ENCODE measurements around the gene HDAC9. TPM values are rescaled to one million over a fixed set of nuclear protein-coding genes. Genes with fewer than 3 reads are reported as not detected.

Gene HDAC9
- total and polyA plus RNA-seq, 2 donors, result 4.8 to 12.2 TPM

DNA sequence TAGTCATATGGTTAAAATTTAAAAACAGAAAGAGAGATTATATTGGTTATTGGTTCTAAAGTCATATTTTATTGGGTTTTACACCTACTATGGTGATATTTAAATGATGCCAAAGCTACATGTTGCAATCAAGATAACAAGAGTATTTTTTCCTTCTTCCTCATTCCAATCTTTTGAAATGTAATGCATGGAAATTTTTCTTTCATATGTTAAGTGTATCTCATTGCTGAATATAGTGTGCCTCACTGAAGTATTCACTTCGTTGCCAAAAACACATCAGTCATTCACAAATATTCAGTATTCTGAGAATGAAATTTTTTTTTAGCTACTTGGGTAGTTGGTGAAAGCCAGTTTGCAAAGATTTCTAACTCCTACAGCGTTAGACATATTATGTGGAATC, 19.5 kb downstream of the HDAC9 start:
- WGBS, result 94% methylated on average over 2 of the region's 2 CpGs
- Histone ChIP-seq H3K4me3 (ENCODE audit: low read length in 2 of 2) (no peak overlapping the region), H3K4me1 (ENCODE audit: control insufficient read depth in 2 of 2, insufficient read depth in 2 of 2, low read length in 2 of 2) (no peaks in the 10 kb centered on the region), H3K27me3 (ENCODE audit: control insufficient read depth in 2 of 2, insufficient read depth in 1 of 2, low read length in 1 of 2) (no peaks in the 10 kb centered on the region), H3K36me3 (ENCODE audit: control insufficient read depth in 2 of 2, insufficient read depth in 2 of 2, low read length in 1 of 2) (no peaks in the 10 kb centered on the region), H3K9me3 (ENCODE audit: control insufficient read depth in 2 of 2, insufficient read depth in 1 of 2, low read length in 1 of 2) (no peaks in the 10 kb centered on the region), H3K27ac (ENCODE audit: low read depth in 1 of 2, low read length in 1 of 2) (no peak overlapping the region)
- DNase-seq (ENCODE audit: low read depth in 6 of 9, low spot score in 9 of 9), result no peak

GRCh38 chr7:18517646-18518045, 22.1 kb downstream of the HDAC9 start:
- no peak for DNase-seq (ENCODE audit: low read depth in 6 of 9, low spot score in 9 of 9)
- Histone ChIP-seq H3K9me3 (ENCODE audit: control insufficient read depth in 2 of 2, insufficient read depth in 1 of 2, low read length in 1 of 2) (no peaks in the 10 kb centered on the region), H3K4me3 (ENCODE audit: low read length in 2 of 2) (no peak overlapping the region), H3K36me3 (ENCODE audit: control insufficient read depth in 2 of 2, insufficient read depth in 2 of 2, low read length in 1 of 2) (no peaks in the 10 kb centered on the region), H3K27me3 (ENCODE audit: control insufficient read depth in 2 of 2, insufficient read depth in 1 of 2, low read length in 1 of 2) (no peaks in the 10 kb centered on the region), H3K4me1 (ENCODE audit: control insufficient read depth in 2 of 2, insufficient read depth in 2 of 2, low read length in 2 of 2) (no peaks in the 10 kb centered on the region), H3K27ac (ENCODE audit: low read depth in 1 of 2, low read length in 1 of 2) (no peak overlapping the region)
- 91% methylated on average over 2 of the region's 2 CpGs for WGBS

GRCh38 chr7:18518555-18518954, 23.0 kb downstream of the HDAC9 start:
- Histone ChIP-seq H3K27ac (ENCODE audit: low read depth in 1 of 2, low read length in 1 of 2) (no peak overlapping the region), H3K9me3 (ENCODE audit: control insufficient read depth in 2 of 2, insufficient read depth in 1 of 2, low read length in 1 of 2) (no peaks in the 10 kb centered on the region), H3K4me3 (ENCODE audit: low read length in 2 of 2) (no peak overlapping the region), H3K27me3 (ENCODE audit: control insufficient read depth in 2 of 2, insufficient read depth in 1 of 2, low read length in 1 of 2) (no peaks in the 10 kb centered on the region), H3K36me3 (ENCODE audit: control insufficient read depth in 2 of 2, insufficient read depth in 2 of 2, low read length in 1 of 2) (no peaks in the 10 kb centered on the region), H3K4me1 (ENCODE audit: control insufficient read depth in 2 of 2, insufficient read depth in 2 of 2, low read length in 2 of 2) (no peaks in the 10 kb centered on the region)
- no peak for DNase-seq (ENCODE audit: low read depth in 6 of 9, low spot score in 9 of 9)
- 96% methylated on average over 6 of the region's 6 CpGs for WGBS

GRCh38 chr7:18520450-18521235, 25.1 kb downstream of the HDAC9 start:
- Histone ChIP-seq H3K27ac (ENCODE audit: low read depth in 1 of 2, low read length in 1 of 2) (no peak overlapping the region), H3K4me3 (ENCODE audit: low read length in 2 of 2) (no peak overlapping the region), H3K36me3 (ENCODE audit: control insufficient read depth in 2 of 2, insufficient read depth in 2 of 2, low read length in 1 of 2) (no peaks in the 10 kb centered on the region), H3K27me3 (ENCODE audit: control insufficient read depth in 2 of 2, insufficient read depth in 1 of 2, low read length in 1 of 2) (no peaks in the 10 kb centered on the region), H3K9me3 (ENCODE audit: control insufficient read depth in 2 of 2, insufficient read depth in 1 of 2, low read length in 1 of 2) (no peaks in the 10 kb centered on the region), H3K4me1 (ENCODE audit: control insufficient read depth in 2 of 2, insufficient read depth in 2 of 2, low read length in 2 of 2) (no peaks in the 10 kb centered on the region)
- no peak for DNase-seq (ENCODE audit: low read depth in 6 of 9, low spot score in 9 of 9)
- 93% methylated on average over 5 of the region's 5 CpGs for WGBS

- H3K4me3 ChIP-seq (ENCODE audit: low read length in 2 of 2), result no peak overlapping the region
- no peaks in the 10 kb centered on the region for H3K9me3 ChIP-seq (ENCODE audit: control insufficient read depth in 2 of 2, insufficient read depth in 1 of 2, low read length in 1 of 2)
- 92% methylated on average over 3 of the region's 3 CpGs for WGBS
- H3K36me3 ChIP-seq (ENCODE audit: control insufficient read depth in 2 of 2, insufficient read depth in 2 of 2, low read length in 1 of 2), result no peaks in the 10 kb centered on the region
- no peak for DNase-seq (ENCODE audit: low read depth in 6 of 9, low spot score in 9 of 9)
- no peak overlapping the region for H3K27ac ChIP-seq (ENCODE audit: low read depth in 1 of 2, low read length in 1 of 2)
- no peaks in the 10 kb centered on the region for H3K27me3 ChIP-seq (ENCODE audit: control insufficient read depth in 2 of 2, insufficient read depth in 1 of 2, low read length in 1 of 2)
- no peaks in the 10 kb centered on the region for H3K4me1 ChIP-seq (ENCODE audit: control insufficient read depth in 2 of 2, insufficient read depth in 2 of 2, low read length in 2 of 2)
Observed at GRCh38 chr7:18521236-18521589, 25.7 kb downstream of the HDAC9 start.

GRCh38 chr7:18521945-18522566, 26.5 kb downstream of the HDAC9 start:
- DNase-seq (ENCODE audit: low read depth in 6 of 9, low spot score in 9 of 9), result no peak
- no peaks in the 10 kb centered on the region for H3K27me3 ChIP-seq (ENCODE audit: control insufficient read depth in 2 of 2, insufficient read depth in 1 of 2, low read length in 1 of 2)
- WGBS, result 92% methylated on average over 5 of the region's 5 CpGs

GRCh38 chr7:18524248-18524647, 28.7 kb downstream of the HDAC9 start:
- 96% methylated on average over 3 of the region's 3 CpGs for WGBS
- H3K27ac ChIP-seq (ENCODE audit: low read depth in 1 of 2, low read length in 1 of 2), result no peak overlapping the region

More at GRCh38 chr7:18521945-18522566, 26.5 kb downstream of the HDAC9 start:
- Histone ChIP-seq H3K4me3 (ENCODE audit: low read length in 2 of 2) (no peak overlapping the region), H3K27ac (ENCODE audit: low read depth in 1 of 2, low read length in 1 of 2) (no peak overlapping the region), H3K36me3 (ENCODE audit: control insufficient read depth in 2 of 2, insufficient read depth in 2 of 2, low read length in 1 of 2) (no peaks in the 10 kb centered on the region), H3K9me3 (ENCODE audit: control insufficient read depth in 2 of 2, insufficient read depth in 1 of 2, low read length in 1 of 2) (no peaks in the 10 kb centered on the region), H3K4me1 (ENCODE audit: control insufficient read depth in 2 of 2, insufficient read depth in 2 of 2, low read length in 2 of 2) (no peaks in the 10 kb centered on the region)

DNA sequence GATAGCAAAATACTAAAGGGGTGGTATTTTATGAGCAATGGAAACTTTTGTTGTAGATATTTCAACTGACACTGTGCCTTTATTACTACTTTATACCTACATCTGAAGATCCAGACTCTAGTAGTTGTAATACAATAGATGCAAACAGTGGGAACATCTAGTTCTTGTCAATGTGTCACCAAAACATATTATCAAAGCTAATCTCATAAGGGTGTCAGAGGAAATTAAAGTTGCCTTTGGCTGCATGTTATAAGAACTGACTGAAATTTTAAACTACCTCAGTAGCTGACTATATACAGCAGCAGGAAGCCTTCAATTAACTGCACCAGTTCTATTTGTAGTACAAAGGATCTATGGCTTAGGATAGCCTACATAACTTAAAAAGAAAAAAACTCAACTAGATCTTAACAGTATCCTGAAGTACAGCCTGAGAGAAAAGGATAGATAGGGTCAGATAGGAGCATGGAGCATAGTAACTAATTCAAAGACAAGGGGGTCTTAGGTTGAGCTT, 30.9 kb downstream of the HDAC9 start:
- Histone ChIP-seq H3K4me3 (ENCODE audit: low read length in 2 of 2) (no peak overlapping the region), H3K4me1 (ENCODE audit: control insufficient read depth in 2 of 2, insufficient read depth in 2 of 2, low read length in 2 of 2) (no peaks in the 10 kb centered on the region), H3K9me3 (ENCODE audit: control insufficient read depth in 2 of 2, insufficient read depth in 1 of 2, low read length in 1 of 2) (no peaks in the 10 kb centered on the region), H3K27me3 (ENCODE audit: control insufficient read depth in 2 of 2, insufficient read depth in 1 of 2, low read length in 1 of 2) (no peaks in the 10 kb centered on the region), H3K36me3 (ENCODE audit: control insufficient read depth in 2 of 2, insufficient read depth in 2 of 2, low read length in 1 of 2) (no peaks in the 10 kb centered on the region), H3K27ac (ENCODE audit: low read depth in 1 of 2, low read length in 1 of 2) (no peak overlapping the region)
- DNase-seq (ENCODE audit: low read depth in 6 of 9, low spot score in 9 of 9), result no peak

More at GRCh38 chr7:18524248-18524647, 28.7 kb downstream of the HDAC9 start:
- Histone ChIP-seq H3K27me3 (ENCODE audit: control insufficient read depth in 2 of 2, insufficient read depth in 1 of 2, low read length in 1 of 2) (no peaks in the 10 kb centered on the region), H3K36me3 (ENCODE audit: control insufficient read depth in 2 of 2, insufficient read depth in 2 of 2, low read length in 1 of 2) (no peaks in the 10 kb centered on the region), H3K4me3 (ENCODE audit: low read length in 2 of 2) (no peak overlapping the region), H3K9me3 (ENCODE audit: control insufficient read depth in 2 of 2, insufficient read depth in 1 of 2, low read length in 1 of 2) (no peaks in the 10 kb centered on the region), H3K4me1 (ENCODE audit: control insufficient read depth in 2 of 2, insufficient read depth in 2 of 2, low read length in 2 of 2) (no peaks in the 10 kb centered on the region)
- no peak for DNase-seq (ENCODE audit: low read depth in 6 of 9, low spot score in 9 of 9)

DNA sequence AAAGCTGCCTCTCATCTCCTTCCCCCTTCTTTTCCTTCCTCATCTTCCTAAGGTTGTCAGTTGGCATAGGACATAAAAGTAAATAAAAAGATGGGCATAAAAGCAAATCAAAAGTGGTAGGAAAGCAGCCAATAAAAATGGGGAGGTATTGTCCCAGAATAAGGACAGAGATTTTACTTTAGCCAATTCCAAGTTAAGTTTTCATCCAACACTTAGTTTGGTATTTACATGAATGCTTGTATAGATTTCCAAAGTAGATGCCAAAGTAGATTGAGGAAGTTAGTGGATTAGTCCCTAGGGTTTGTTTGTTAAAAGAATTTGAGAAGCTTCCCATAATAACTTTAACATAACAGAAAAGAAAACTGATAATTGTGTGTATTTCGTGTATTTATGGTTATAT, 33.7 kb downstream of the HDAC9 start:
- Histone ChIP-seq H3K27me3 (ENCODE audit: control insufficient read depth in 2 of 2, insufficient read depth in 1 of 2, low read length in 1 of 2) (no peaks in the 10 kb centered on the region), H3K4me3 (ENCODE audit: low read length in 2 of 2) (no peak overlapping the region), H3K4me1 (ENCODE audit: control insufficient read depth in 2 of 2, insufficient read depth in 2 of 2, low read length in 2 of 2) (no peaks in the 10 kb centered on the region), H3K27ac (ENCODE audit: low read depth in 1 of 2, low read length in 1 of 2) (no peak overlapping the region), H3K9me3 (ENCODE audit: control insufficient read depth in 2 of 2, insufficient read depth in 1 of 2, low read length in 1 of 2) (no peaks in the 10 kb centered on the region), H3K36me3 (ENCODE audit: control insufficient read depth in 2 of 2, insufficient read depth in 2 of 2, low read length in 1 of 2) (no peaks in the 10 kb centered on the region)
- WGBS, result 92% methylated on average over 1 of the region's 1 CpG
- DNase-seq (ENCODE audit: low read depth in 6 of 9, low spot score in 9 of 9), result no peak
